ENCODE measurements around the gene LATS1. TPM values are rescaled to one million over a fixed set of nuclear protein-coding genes. Genes with fewer than 3 reads are reported as not detected.

The LATS1 gene
- polyA plus RNA-seq, 1 of the 3 experiments (the other 2 are of a cell fraction) = 6.9 TPM

- TF ChIP-seq ELF1 (IDR thresholded peaks at IDR 0.05) (no peak), IRF3 (IDR thresholded peaks at IDR 0.05; ENCODE audit: low read depth, low read length) (no peak)
Observed at GRCh38 chr6:149729824-149730223, 11.9 kb upstream of the LATS1 start (continued).

- H3K36me3 ChIP-seq (replicated peaks in 1 of 2; ENCODE audit: control insufficient read depth in 1 of 2, insufficient read depth in 2 of 2, low read length in 1 of 2) = peaks cover 27 to 59% of the 10 kb centered on the region in 2 experiments
- CTCF ChIA-PET = interaction anchor here (0.8 kb wide), 1 partner anchor 17 kb away, joined by 3 read pairs; the partner anchor contains the start of gene NUP43
- H3K9ac ChIP-seq = no peak overlapping the region
- H3K4me2 ChIP-seq = no peak overlapping the region
- no peaks in the 10 kb centered on the region for H3K79me2 ChIP-seq (ENCODE audit: insufficient read depth)
- no peaks in the 10 kb centered on the region for H3K27me3 ChIP-seq (ENCODE audit: insufficient read depth)
- DNase-seq = no peak
- POLR2A ChIA-PET = no interaction called here
- no peak for TF ChIP-seq FOSL2 (IDR thresholded peaks at IDR 0.05; ENCODE audit: borderline replicate concordance, low read depth)
- no peak for TF ChIP-seq NFIC (IDR thresholded peaks at IDR 0.05; ENCODE audit: borderline replicate concordance)
- no peak for TF ChIP-seq GABPA (IDR thresholded peaks at IDR 0.05; ENCODE audit: low read depth)
- no peak for TF ChIP-seq SIN3A (IDR thresholded peaks at IDR 0.05; ENCODE audit: borderline replicate concordance, low read depth, low read length)
- no peak for TF ChIP-seq USF1 (IDR thresholded peaks at IDR 0.05; ENCODE audit: borderline replicate concordance, low read depth)
- no peak for TF ChIP-seq FOXJ3 (CRISPR knock-in tag; IDR thresholded peaks at IDR 0.05)
- no peak for TF ChIP-seq RCOR1 (IDR thresholded peaks at IDR 0.05; ENCODE audit: low read length)
- no peak for TF ChIP-seq MXI1 (IDR thresholded peaks at IDR 0.05; ENCODE audit: low read depth, low read length)
- TF ChIP-seq SMC3 (IDR thresholded peaks at IDR 0.05; ENCODE audit: low read depth, low read length) = no peak
- TF ChIP-seq POLR2AphosphoS5 (IDR thresholded peaks at IDR 0.05; ENCODE audit: low read depth, low read length) = no peak
- TF ChIP-seq MAX (IDR thresholded peaks at IDR 0.05; ENCODE audit: low read depth) = no peak
- TF ChIP-seq YY1 (IDR thresholded peaks at IDR 0.05; ENCODE audit: low read depth) = no peak
- TF ChIP-seq PBX3 (IDR thresholded peaks at IDR 0.05) = no peak
- H3K9me3 ChIP-seq = no peaks in the 10 kb centered on the region
- H3K4me1 ChIP-seq (ENCODE audit: control insufficient read depth in 1 of 2, insufficient read depth in 2 of 2, low read depth in 1 of 2, low read length in 1 of 2) = no peaks in the 10 kb centered on the region
- WGBS (ENCODE audit: low lambda C conversion rate) = 91% methylated on average over 5 of the region's 5 CpGs
- no peak overlapping the region for H3K4me3 ChIP-seq (ENCODE audit: low read depth in 2 of 2, low read length in 1 of 2)
- no peaks in the 10 kb centered on the region for H3K9me2 ChIP-seq
- peaks cover 13% of the 10 kb centered on the region for H3F3A ChIP-seq (replicated peaks; ENCODE audit: insufficient read depth)
- H3K27ac ChIP-seq (ENCODE audit: low read depth in 2 of 2, low read length in 1 of 2) = no peak overlapping the region
- H4K20me1 ChIP-seq (ENCODE audit: insufficient read depth) = no peaks in the 10 kb centered on the region
- no peak overlapping the region for H2AFZ ChIP-seq (ENCODE audit: low read depth)
Observed at GRCh38 chr6:149728499-149729234, 10.8 kb upstream of the LATS1 start.

All from SK-N-SH (cell line).